Hematopoietic multipotent progenitor cell treated with erythropoietin and hydrocortisone succinate and interleukin-3 and kit ligand, for 6 days (in vitro differentiated cells): ENCODE results near the gene HMCES.
A peak's percentile ranks its signal among the peaks of the same experiment; 100 is the strongest.

Experiments
- DNase-seq: peaks from one replicate; pipeline ENCODE4 v3.0.0-alpha.2; 2015

The HMCES gene

DNA sequence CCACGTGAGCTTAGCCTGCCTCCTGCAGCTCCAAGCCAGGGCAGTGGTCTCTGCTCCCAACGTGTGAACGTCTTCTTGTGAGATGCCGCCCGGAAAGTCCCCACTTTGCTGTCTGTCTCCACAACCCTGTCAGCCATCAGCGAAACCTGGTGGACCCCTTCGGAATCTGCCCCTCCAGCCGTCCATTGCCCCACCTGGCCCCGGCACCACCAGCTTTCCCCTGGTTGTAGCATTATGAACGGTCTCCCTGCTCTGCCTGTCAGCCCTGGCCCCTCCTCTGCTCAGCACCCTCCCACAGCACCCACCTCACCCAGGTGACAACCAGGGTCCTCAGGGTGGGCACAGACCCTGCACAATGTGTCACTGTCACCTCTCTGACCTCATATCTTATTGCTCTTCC, 71.1 kb downstream of the HMCES start:
- no peak for DNase-seq

DNA sequence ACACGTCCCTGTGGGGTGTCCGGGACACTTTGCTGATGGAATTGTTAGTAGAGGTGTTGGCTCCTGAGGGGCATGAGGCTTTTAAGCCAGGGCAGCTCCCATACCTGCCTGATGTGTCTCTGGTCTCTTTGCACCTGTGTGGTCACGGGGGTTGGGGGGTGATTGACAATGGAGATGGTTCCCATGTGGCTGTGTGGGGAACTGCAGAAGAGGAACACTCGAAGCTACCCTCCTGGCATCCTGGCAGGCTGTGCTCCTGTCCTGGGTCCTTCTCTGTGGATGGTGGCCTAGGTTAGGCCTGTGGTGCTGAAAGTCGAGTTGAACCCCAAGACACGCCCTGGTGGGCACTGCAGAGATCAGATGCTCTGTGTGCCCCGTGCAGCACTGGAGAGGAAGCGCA, 73.4 kb downstream of the HMCES start:
- DNase-seq: peak; percentile 18

DNA sequence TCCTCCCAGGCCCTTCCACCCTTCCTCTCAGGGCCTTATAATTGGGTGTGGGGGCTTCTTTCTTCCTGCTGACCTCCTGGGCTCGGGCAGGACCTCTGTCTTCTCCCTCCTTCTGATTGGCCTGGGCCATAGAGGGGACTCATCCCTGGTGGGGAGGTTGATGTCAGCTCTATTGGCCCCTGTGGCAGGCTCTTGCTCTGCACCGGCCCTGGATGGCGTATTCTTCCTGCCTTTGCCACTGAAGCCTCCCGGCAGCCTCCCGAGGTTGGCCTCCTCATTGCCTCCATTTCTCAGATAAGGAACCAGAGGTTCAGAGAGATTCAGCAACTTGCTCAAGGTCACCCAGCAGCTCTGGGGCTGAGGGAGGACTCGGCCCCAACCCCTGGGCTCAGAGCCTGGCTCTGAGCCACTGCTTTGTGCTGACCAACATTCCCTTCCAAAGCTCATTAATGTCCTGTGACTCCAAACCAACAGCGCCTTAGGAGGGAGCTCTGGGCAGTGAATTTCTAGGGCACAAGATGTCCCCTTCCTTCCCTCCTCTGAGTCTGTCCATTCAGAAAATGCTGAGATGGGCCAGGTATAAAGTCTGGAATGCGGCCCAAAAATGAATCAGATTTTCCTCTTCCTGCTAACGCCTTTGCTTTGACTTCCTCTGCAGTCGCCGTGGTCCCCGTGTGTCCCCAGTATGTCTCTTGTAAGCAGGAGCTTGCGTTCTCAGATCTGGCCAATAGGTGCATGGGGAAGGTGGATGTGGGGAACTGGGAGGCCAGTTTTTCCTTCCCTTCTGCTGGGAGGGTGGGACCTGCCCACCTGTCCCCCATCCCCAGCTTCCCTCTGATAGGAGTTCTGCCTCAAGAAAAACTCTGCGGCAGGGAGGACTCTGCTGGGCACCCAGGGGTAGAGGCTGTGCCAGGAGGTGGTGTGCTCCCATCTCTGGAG, 74.2 kb downstream of the HMCES start:
- no peak for DNase-seq

DNA sequence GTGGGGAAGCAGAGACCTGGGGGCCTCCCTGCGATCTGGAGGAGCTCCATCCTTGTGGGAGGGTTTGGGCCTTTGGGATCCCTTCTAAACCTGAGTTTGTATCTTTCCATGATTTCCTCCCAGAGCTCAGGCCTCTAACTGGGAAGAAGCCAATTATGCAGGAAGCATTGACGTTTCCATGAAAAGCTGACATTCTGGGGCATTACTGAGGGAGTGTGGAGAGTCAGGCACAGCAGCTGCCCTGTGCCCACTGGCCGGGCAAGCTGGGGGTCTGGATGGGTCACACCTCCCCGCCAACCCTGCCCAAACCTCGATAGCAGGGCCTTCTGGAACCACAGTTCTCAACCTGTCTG, 74.9 kb downstream of the HMCES start:
- DNase-seq: no peak
